Measurements from ENCODE around the gene MYL4.

DNA sequence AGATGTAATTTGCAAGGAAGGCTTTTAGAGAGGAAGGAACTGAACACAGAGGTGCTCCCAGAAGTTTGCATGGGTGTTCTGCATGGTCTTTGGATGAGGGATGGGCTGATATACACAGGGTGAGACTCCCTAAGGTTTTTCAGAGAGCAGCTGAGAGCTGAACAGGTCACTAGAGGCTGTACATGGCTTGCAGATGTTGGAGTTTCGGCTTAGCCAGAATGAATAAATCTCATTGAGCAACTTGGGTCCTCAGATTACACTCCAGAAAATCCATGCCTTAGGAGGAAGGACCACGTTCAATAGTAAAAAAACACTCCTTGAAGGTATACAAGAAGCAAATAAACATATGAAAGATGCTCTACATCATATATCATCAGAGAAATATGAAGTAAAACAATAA is 37.0 kb downstream of the MYL4 start:
- TF ChIP-seq, protein P1, sequence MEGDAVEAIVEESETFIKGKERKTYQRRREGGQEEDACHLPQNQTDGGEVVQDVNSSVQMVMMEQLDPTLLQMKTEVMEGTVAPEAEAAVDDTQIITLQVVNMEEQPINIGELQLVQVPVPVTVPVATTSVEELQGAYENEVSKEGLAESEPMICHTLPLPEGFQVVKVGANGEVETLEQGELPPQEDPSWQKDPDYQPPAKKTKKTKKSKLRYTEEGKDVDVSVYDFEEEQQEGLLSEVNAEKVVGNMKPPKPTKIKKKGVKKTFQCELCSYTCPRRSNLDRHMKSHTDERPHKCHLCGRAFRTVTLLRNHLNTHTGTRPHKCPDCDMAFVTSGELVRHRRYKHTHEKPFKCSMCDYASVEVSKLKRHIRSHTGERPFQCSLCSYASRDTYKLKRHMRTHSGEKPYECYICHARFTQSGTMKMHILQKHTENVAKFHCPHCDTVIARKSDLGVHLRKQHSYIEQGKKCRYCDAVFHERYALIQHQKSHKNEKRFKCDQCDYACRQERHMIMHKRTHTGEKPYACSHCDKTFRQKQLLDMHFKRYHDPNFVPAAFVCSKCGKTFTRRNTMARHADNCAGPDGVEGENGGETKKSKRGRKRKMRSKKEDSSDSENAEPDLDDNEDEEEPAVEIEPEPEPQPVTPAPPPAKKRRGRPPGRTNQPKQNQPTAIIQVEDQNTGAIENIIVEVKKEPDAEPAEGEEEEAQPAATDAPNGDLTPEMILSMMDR (IDR thresholded peaks at IDR 0.05): no peak
- TF ChIP-seq POLR2A (IDR thresholded peaks at IDR 0.05): no peak

Data from gastroesophageal sphincter (tissue), 3 donors.